Adrenal gland (tissue), 12 donors: ENCODE measurements around the gene UGCG. TPM values are rescaled to one million over a fixed set of nuclear protein-coding genes. Genes with fewer than 3 reads are reported as not detected.
"Not testable (repeated sequence)": the region's sequence is repeated elsewhere in the genome, so short reads cannot be mapped to it uniquely, and the experiment has no call there.

Experiments used
- DNase-seq, 7 donors: peaks; one replicate each; pipeline ENCODE4 v3.0.0-alpha.2; 2019 to 2020
- H3K27ac ChIP-seq, 5 donors: fragments of 200-600 bp; sonication (generic) in 4 of 5; 1 replicate in 3 of 5; 2 replicates in 2 of 5; pipeline versions ENCODE4 v1.5.1 to v1.8.0; 2016 to 2020; ENCODE audit warnings: mild to moderate bottlenecking in 1 of 5
- H3K27me3 ChIP-seq: fragments of 200-600 bp; 2 replicates; pipeline ENCODE4 v1.8.0; 2021
- H3K36me3 ChIP-seq, 2 donors: fragments of 200-600 bp; replicated peaks in 1 of 2; 1 replicate in 1 of 2; 2 replicates in 1 of 2; pipeline versions ENCODE4 v1.5.1 to v1.8.0; 2018 to 2022
- H3K4me1 ChIP-seq, 2 donors: fragments of 200-600 bp; replicated peaks in 1 of 2; 1 replicate in 1 of 2; 2 replicates in 1 of 2; pipeline versions ENCODE4 v1.5.1 to v1.8.0; 2018 to 2021
- H3K4me3 ChIP-seq, 4 donors: fragments of 200-600 bp; sonication (generic) in 3 of 4; one replicate each; pipeline ENCODE4 v1.5.1; 2016 to 2018
- H3K9me3 ChIP-seq, 3 donors: fragments of 200-600 bp; sonication (generic) in 1 of 3; replicated peaks in 1 of 3; 1 replicate in 2 of 3; 2 replicates in 1 of 3; pipeline versions ENCODE4 v1.5.1 to v1.8.0; 2016 to 2021
- POLR2A ChIP-seq, 2 donors: fragments of 450-650 bp; IDR thresholded peaks; one replicate each; pipeline ENCODE4 v1.6.1; 2017; ENCODE audit warnings: antibody characterized with exemption in 2 of 2, mild to moderate bottlenecking in 2 of 2, moderate library complexity in 1 of 2
- WGBS, 4 donors: extraction: QIAGEN DNeasy Blood & Tissue Kit in 2 of 4; methylation state at CpG; one replicate each; pipeline versions ENCODE4 v1.1.5 to v1.1.7; 2013 to 2017; 5-methylcytosine and 5-hydroxymethylcytosine counted together
- intact Hi-C, 2 donors: fragments of 100-400 bp; cut with DNase I; formaldehyde crosslinking; loops; one replicate each; pipeline versions ENCODE4 v1.14.1 to v1.15.0; 2022 to 2023
- polyA plus RNA-seq, 3 donors: library from polyadenylated mRNA; stranded (reverse); fragments of 200-250 nt in 2 of 3; fragments of 350-450 nt in 1 of 3; fragmentation: Illumina TruSeq in 1 of 3; extraction: RNeasy Lipid Tissue Mini Kit (QIAGEN cat#74804) in 1 of 3; gene quantifications; one replicate each; pipeline ENCODE4 v1.2.3, GENCODE V29; 2013 to 2014
- total RNA-seq, 9 donors: library from RNA; depleted of rRNA in 4 of 9; stranded (reverse); fragments of >200 nt in 4 of 9; fragments of 120-200 nt in 1 of 9; fragmentation: NEBNext Ultra II Directional in 1 of 9; extraction: Animal tissue kit (Norgen Biotek cat#: 25700) in 1 of 9; gene quantifications; one replicate each; pipeline versions ENCODE4 v1.1.0 to v1.2.4, GENCODE V29; 2013 to 2023
- TF ChIP-seq, protein P1 (sequence below), 6 experiments: fragments of 450-650 bp in 4 of 6; fragments of 200-600 bp in 2 of 6; sonication (generic) in 1 of 6; IDR thresholded peaks; 1 replicate in 5 of 6; 2 replicates in 1 of 6; pipeline versions ENCODE4 v1.5.1 to v1.8.0; 2016 to 2021; ENCODE audit warnings: antibody characterized with exemption in 6 of 6, mild to moderate bottlenecking in 2 of 6, moderate library complexity in 1 of 6
- donor health status: healthy with polysubstance abuse.
- donor health status: Bipolar disorder and iron deficiency.
- donor health status: DM: yes; HTN: yes; CAD: no.
- donor health status: DM: no; HTN: no; CAD: no.
- donor health status: DM: no; HTN: no; CAD: no.
- donor health status: DM: yes; HTN: yes; CAD: no.

The UGCG gene
- total and polyA plus RNA-seq, 12 donors: 41.4 to 139 (median 84.0) TPM

DNA sequence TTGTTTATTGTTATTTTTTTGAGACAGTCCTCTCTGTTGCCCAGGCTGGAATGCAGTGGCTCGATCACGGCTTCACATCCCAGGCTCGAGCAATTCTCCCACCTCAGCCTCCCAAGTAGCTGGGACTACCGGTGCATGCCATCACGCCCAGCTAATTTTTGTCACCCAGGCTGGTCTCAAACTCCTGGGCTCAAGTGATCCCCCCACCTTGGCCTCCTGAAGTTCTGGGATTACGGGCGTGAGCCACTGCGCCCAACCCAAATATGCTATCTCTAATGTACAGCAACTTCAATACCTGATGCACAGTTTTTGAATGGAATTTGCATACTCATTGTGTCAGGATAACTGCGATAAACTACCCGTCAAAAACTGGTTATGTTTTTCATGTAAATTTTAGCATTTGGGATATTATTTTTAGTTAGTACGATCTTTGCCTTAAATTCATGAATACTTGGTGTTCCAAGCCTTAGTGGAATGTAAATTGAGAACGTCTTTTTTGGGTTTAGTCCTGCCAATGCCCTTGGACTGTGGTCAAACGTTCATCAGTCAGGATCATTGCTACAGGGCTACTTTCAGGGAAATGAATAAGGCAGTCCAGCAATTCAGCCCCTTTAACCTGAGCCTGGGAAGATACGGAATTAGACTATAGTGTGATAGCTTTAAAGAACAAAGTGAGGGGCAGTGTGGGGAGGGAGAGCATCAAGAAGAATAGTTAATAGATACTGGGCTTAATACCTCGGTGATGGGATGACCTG lies 4.4 kb downstream of the UGCG start:
- Histone ChIP-seq H3K27ac (peak overlapping the region in 2 of 5 donors; percentile 57 to 91), H3K4me3 (peak overlapping the region in 1 of 4 donors; percentile 96), H3K4me1 (peaks cover 35 to 79% of the 10 kb centered on the region in 2 donors), H3K9me3 (no peaks in the 10 kb centered on the region), H3K36me3 (no peaks in the 10 kb centered on the region), H3K27me3 (no peaks in the 10 kb centered on the region)
- 35 to 47% (median 41%) methylated on average over 15 of the region's 15 CpGs for WGBS, 4 donors
- no peak for DNase-seq
- intact Hi-C loops: loop anchor here (10.0 kb wide), 2 partner anchors 66 to 174 kb away; no protein-coding TSS in a partner anchor
- TF ChIP-seq, protein P1, sequence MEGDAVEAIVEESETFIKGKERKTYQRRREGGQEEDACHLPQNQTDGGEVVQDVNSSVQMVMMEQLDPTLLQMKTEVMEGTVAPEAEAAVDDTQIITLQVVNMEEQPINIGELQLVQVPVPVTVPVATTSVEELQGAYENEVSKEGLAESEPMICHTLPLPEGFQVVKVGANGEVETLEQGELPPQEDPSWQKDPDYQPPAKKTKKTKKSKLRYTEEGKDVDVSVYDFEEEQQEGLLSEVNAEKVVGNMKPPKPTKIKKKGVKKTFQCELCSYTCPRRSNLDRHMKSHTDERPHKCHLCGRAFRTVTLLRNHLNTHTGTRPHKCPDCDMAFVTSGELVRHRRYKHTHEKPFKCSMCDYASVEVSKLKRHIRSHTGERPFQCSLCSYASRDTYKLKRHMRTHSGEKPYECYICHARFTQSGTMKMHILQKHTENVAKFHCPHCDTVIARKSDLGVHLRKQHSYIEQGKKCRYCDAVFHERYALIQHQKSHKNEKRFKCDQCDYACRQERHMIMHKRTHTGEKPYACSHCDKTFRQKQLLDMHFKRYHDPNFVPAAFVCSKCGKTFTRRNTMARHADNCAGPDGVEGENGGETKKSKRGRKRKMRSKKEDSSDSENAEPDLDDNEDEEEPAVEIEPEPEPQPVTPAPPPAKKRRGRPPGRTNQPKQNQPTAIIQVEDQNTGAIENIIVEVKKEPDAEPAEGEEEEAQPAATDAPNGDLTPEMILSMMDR (IDR thresholded peaks at IDR 0.05): no peak
- no peak for TF ChIP-seq POLR2A (IDR thresholded peaks at IDR 0.05)

DNA sequence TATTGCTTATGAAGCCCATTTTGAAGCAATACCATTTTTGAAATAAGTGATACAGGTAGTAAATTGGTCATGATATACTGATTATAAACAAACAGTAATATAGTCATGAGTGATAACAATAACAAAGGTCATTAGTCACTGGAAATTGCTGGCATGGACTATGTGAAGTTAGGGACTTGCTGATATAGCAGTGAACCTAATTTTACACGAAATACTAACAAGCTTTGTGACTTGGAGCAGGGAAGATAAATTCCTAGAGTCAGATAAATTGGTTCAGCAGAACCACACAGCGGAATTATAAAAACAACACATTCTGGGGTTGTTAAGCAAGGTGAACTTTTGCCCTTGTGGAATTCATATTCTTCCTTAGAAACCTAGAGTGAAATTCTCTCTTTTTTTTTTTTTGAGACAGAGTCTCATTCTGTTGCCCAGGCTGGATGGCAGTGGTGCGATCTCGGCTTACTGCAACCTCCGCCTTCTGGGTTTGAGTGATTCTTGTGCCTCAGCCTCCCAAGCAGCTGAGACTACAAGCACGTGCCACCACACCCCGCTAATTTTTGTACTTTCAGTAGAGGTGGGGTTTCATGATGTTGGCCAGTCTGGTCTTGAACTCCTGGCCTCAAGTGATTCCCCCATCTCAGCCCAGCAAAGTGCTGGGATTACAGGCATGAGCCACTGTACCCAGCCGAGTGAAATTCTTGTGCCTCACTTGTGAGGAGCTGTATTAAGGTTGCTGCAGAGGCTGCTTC lies 6.0 kb downstream of the UGCG start:
- peak overlapping the region in 3 of 5 donors; percentile 36 to 91 (median 56) for H3K27ac ChIP-seq
- peak overlapping the region in 1 of 4 donors; percentile 96 for H3K4me3 ChIP-seq
- TF ChIP-seq, protein P1 (IDR thresholded peaks at IDR 0.05): no peak
- TF ChIP-seq POLR2A (IDR thresholded peaks at IDR 0.05): no peak
- no peaks in the 10 kb centered on the region for H3K27me3 ChIP-seq
- 39 to 52% (median 44%) methylated on average over 8 of the region's 8 CpGs for WGBS, 4 donors
- H3K4me1 ChIP-seq: peaks cover 35 to 93% of the 10 kb centered on the region in 2 donors
- intact Hi-C loops: loop anchor here (10.0 kb wide), 2 partner anchors 68 to 172 kb away; no protein-coding TSS in a partner anchor
- H3K9me3 ChIP-seq: no peaks in the 10 kb centered on the region
- H3K36me3 ChIP-seq: no peaks in the 10 kb centered on the region
- no peak for DNase-seq

DNA sequence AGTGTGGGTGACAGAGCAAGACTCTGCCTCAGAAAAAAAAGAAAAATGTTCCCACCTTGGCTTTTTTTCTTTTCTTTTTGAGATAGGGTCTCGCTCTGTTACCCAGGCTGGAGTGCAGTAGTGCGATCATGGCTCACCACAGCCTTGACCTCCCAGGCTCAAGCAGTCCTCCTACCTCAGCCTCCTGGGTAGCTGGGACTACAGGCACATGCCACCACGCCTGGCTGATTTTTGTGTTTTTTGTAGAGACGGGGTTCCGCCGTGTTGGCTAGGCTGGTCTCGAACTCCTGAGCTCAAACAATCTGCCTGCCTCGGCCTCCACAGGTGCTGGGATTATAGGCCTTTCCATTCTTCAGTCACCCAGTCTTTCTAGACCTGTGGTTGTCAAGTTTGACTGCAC lies 6.9 kb downstream of the UGCG start:
- peak overlapping the region in 2 of 5 donors; percentile 54 to 91 for H3K27ac ChIP-seq
- H3K4me3 ChIP-seq: peak overlapping the region in 1 of 4 donors; percentile 2
- intact Hi-C loops: loop anchor here (10.0 kb wide), 2 partner anchors 69 to 171 kb away; no protein-coding TSS in a partner anchor
- WGBS, 4 donors: 54 to 83% (median 75%) methylated on average over 8 of the region's 8 CpGs
- not testable (repeated sequence) for H3K27me3 ChIP-seq, H3K9me3 ChIP-seq, DNase-seq, H3K36me3 ChIP-seq
- peaks cover 44 to 94% of the 10 kb centered on the region in 2 donors for H3K4me1 ChIP-seq

DNA sequence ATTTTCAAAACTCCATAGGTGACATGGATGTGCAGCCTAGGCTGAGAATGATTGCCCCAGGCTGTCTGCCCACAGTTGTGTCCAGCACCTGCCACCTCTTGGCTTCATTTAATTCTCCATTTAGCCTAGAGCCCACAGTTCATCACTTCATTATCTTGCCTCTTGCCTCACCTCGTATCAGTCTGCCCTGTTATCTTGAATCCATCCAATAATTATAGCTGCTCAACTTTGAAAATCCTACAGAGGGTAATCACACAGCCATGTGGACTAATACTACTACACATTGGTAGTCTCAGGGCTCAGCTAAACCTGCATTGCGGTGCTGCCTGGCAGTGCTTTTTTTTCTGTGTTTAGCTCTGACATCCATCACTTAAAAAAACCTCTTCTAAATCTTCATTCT lies 7.4 kb downstream of the UGCG start:
- WGBS, 4 donors: 42 to 59% (median 49%) methylated on average over 2 of the region's 2 CpGs
- TF ChIP-seq POLR2A (IDR thresholded peaks at IDR 0.05): no peak
- TF ChIP-seq, protein P1 (IDR thresholded peaks at IDR 0.05): no peak
- peak overlapping the region in 3 of 5 donors; percentile 0 to 54 (median 8) for H3K27ac ChIP-seq
- intact Hi-C loops: loop anchor here (10.0 kb wide), 2 partner anchors 69 to 171 kb away; no protein-coding TSS in a partner anchor
- DNase-seq: no peak
- peak overlapping the region in 1 of 4 donors; percentile 2 for H3K4me3 ChIP-seq
- H3K9me3 ChIP-seq: no peaks in the 10 kb centered on the region
- no peaks in the 10 kb centered on the region for H3K27me3 ChIP-seq
- H3K36me3 ChIP-seq: no peaks in the 10 kb centered on the region
- peaks cover 45 to 94% of the 10 kb centered on the region in 2 donors for H3K4me1 ChIP-seq
